GM04503 (cell line): ENCODE measurements around the gene NKAIN2.

Source experiments
- DNase-seq: peaks from one replicate; pipeline ENCODE4 v3.0.0-alpha.2; 2012; ENCODE audit warnings: low read depth

The NKAIN2 gene

DNA sequence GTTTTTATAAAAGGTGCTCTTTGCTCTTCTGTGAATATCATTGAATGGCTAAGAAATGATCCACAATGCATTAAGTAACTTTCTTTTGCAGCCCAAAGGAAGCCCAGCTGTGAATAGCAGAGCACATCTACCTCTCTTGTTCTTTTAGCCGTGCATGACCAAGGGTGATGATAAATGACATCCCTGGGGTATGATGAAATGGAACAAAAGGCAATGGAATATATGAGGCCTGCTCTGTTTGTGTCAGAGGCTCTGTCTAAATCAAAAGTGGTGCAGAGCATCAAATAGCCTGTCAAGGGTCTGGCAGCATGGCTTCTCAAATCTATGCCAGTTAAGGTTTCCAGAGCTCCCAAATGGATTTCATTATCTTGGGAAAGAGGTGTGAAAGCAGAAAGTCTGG, 796.0 kb downstream of the NKAIN2 start:
- DNase-seq = no peak

DNA sequence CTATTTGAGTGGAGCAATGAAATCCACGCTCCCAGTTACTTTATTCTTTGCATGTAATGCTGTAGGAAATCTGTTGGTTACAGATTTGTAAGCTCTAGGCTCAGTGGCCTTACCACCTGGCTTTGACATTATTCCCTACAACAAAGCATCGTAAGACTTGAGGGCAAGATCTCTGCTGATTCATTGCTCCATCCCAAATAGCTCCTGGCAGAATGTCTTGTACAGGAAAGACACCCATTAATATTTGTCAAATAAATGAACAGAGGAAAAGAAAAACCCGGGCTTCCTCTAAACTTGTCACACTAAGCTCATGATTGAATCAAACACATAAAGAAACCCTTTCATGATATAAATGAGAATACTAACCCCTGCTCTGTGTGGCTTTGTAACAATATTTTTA, 801.1 kb downstream of the NKAIN2 start:
- DNase-seq = no peak

DNA sequence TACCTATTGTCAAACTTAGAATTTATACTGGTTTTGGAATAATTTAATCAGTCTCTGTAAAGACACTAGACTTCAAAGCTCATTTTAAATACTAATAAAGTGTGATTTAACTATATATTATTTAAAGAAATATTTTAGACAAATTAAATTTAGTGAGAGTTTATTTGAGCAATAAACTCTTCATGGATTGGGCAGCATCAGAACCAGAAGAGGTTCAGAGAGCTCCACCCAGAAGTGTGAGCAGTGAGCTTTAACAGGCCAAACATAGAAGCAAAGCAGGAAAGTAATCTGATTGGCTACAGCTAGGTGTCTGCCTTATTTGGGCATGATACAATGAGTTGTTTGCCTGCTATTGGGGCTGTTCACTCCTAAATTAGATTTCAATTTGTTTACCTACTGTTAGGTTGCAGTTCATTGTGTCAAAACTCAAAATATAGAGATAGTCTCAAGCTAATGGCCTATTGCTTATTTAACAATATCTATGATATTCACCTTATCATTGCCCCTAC, 803.5 kb downstream of the NKAIN2 start:
- DNase-seq = no peak

DNA sequence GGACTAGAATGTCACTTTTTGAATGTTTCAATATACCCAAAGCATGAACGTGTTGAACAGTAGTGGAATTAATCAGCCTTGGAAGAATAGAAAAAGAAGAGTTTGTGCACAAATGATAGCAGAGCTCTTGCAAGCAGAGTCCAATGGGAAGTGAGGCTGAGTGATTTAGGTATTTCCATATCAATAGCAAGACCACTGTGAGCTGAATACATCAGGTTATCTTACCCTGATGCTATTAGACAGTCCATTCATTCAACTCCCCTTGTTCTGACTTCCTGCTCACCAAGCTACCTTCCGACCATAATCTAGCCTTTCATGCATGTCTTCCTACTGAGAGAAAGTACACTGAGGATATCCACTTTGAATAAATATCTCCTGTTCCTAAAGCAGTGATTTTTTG, 809.4 kb downstream of the NKAIN2 start:
- DNase-seq = no peak

DNA sequence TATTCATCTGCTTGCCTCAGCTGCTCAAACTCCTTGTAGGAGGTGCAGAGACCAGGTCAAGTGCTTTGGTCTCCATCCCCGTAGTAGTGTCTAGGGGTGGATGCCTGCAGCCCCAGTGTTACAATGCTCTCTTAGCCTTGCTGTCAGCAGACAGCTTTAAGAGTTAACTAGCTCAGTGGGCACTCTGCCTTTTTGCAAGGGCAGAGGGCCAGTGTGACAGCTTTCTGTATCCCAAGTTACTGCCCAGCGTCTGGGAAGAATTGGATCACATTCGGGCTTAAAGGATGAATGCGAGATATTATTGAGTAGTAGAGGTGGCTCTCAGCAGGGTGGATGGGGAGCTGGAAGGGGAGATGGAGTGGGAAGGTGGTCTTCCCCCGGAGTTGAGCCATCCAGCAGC, 818.7 kb downstream of the NKAIN2 start:
- DNase-seq = no peak

DNA sequence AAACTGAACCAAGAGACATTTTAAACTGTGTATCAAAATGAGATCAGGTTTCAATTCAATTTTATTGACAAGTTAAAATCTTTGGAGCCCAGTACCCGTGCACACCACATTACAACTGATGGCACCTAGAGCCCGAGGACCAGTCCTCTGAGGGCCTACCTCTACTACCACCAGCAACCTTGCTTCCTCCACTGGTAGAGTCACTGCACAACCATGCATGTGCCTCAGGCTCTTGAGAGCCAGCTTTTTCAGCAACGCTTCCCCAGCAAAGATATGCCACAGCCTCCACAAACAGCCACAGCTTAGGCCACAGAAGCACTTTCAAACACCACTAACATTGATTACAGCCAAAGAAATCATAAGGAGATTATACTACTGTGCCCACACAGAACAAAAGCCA, 830.0 kb downstream of the NKAIN2 start:
- no peak for DNase-seq

DNA sequence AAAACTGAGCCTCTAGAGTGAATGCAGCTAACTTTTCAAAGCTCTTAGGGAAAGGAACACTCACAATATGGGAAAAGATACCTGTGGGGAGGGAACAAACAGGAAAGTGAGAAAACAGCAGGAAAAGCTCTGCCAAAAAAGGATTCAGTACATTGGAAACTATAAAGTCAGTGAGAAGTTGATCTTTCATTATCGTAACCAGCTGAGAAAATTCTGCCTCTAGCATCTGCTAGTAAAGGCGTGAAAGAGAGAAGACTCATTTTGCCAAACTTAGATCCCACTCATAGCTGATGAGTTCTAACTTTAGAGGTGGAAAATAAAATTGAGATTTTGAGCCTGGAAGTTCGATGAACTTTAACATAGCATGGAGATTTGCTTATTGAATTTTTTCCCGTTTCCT, 836.8 kb downstream of the NKAIN2 start:
- no peak for DNase-seq

DNA sequence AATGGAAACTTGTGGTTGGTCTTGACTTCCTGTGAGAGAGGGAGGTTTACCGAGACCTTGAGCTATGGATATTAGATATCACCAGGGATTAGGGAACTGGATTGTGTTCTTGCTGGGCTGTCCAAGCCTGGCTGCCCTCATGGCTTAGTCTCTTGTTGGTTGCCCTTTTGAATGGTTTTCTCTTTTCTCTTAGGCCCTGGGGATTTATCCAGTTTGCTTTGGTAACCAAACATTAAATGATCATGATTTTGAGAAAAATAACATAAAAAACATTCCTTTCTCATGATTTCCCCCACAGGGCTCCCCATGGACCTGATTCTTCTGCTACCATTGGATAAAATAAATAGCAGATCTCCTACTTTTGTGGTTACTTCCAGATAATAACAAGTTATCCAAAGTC, 852.2 kb downstream of the NKAIN2 start:
- no peak for DNase-seq

DNA sequence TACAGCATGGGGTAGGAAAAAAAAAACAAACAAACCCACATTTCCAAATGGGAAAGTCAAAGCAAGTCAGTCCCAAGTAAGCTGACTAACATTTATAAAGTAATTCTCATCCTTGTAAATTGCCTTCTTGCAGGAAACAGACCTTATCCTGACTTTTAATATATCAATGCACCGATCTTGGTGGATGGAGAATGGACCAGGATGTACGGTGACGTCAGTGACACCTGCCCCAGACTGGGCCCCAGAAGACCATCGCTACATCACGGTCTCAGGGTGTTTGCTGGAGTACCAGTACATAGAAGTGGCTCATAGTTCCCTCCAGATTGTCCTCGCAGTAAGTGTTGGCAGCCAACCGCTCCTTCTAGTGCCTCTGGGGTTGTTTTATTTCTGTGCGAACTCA, 854.4 kb downstream of the NKAIN2 start:
- DNase-seq = no peak

DNA sequence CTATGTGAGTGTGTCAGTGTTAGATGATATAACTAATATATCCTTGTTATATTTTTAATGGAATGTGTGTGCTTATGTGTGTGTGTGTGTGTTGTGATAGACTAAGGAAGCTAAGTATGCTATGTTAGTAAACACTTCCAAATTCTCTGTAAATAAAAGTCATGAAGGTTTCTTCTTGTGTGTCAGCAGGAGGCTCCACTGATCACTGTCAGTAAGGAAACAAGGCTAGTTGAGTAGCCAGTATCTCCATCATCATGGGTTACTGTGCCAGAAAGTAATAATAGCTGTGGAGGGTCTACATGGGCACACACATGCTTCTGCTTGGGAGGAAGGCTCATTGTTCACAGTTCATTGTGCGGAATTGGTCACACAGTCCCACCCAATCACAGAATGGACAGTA, 855.8 kb downstream of the NKAIN2 start:
- no peak for DNase-seq

DNA sequence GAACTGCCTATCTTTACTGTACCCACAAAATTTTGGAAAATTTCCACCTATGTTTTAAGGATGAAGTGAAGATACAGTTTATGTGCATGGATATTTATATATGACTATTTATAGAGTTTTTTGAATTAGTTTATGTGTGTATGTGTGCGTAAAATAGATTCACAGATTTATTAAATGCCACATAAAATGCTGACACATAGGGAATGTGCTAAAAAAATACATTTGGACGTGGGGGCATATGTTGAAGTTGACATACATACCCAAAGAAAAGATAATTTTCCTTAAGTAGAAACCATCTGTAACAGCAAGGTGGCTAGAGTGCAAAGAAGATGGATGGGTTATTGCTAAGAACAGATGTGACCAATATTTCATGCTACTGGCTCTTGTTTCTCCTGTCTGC, 856.5 kb downstream of the NKAIN2 start:
- DNase-seq = no peak

DNA sequence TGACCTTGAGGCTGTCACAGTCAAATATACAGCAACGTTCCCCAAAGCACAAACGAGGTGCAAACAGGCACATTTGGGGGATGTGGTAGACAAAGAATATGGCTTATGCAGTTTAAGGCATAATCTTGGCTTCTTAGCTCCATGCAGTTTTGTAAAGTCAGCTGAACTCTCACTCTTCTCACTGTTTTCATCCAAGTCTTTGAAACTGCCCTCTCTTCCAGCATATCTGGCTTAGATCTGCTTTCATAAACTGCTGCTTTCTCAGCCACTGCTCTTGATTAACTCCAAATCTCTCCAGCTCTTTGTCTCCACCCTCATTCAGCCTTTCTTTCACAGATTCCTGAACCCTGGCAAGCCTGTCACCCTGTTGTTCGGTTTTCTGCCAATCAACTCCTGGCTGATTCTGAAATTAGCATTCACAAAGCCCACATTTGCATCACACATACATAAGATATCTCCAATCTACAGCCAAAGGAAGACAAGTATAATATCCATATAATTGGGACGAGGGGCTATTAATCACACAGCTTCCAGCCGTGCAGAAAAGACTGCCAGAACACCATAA, 857.5 kb downstream of the NKAIN2 start:
- no peak for DNase-seq

DNA sequence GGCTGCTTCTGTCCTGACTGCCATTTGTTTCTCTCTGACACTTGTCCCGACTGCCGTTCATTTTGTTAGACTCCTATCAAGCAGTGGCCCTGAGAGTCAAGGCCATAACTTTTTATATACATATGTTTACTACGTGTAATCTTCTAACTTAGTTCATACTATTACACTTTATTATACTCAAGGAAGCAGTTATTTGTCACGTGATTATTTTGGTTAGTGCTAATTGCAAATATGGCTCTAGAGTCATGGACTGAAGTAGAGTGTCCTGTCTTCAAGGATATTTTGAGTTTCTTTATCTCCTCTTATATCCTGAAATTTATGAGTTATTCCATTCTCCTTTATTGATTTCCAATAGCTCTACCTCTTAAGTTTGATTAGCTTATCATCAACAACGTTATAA, 864.4 kb downstream of the NKAIN2 start:
- no peak for DNase-seq

DNA sequence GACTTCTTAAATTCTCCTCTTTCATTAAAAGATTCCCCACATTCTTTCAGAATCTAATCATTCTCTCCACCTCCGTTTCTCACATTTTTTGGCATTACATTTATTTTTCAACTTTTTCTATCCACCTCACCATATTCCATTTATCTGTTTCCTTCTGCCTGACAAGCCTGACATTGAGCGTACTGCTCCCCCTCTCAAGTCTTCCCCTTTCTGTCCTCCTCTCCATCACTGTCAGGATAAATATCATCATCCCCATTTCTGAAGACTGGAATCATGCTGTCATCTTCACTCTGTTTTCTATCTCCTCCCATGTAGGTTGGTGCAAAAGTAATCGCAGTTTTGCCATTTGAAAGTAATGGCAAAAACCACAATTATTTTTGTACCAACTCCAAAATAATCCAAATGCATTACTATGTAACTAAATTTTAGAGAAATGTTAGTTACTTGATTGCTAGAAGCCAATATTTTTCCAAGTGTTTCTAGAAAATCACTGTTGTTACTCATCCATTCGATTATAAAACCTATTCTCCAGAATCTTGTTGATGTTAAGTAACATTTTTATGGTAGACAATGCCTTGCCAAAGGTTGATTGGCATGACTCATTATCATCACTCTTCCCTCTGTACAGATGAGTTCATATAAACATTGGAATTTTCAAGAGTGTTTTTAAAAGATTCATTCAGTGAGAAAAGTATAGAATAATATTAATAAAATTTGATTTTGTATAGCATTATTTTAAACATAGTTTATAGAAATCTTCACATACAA, 866.2 kb downstream of the NKAIN2 start:
- no peak for DNase-seq

DNA sequence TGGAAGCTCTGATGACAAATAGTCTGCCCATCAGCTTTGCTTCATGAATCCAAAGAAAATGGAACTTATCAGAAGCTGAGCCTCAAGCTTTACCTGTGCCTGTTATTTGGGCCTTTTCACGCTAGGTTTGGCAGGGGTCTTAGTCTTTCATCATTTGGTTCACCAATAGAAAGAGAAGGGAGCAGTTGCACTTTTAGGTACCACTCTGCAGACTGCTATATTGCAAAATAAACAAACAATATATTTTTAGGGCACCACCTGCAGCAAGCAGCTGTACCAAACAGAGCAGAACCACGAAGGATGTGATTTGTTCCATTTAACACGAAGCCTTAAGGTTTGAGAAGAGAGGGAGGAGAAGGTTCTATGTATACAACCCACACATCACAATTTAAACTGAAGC, 867.1 kb downstream of the NKAIN2 start:
- DNase-seq = no peak

DNA sequence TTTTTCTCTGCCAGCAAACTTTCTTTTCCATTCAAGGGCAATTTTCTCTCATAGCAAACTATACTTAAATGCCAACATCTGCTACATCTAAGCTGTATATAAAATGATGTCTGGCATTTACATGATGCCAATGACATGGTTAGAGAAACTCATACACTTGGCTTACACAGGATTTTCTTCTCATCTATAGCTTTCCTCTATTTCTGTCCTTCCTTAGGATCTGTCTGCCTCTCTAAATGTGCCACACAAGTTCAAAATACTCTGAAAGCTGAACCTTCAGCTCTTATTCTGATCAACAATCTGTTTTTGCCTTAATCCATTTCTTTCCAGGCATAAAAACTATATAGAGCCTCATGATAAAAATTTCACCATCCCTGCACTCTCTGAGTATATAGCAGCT, 867.7 kb downstream of the NKAIN2 start:
- DNase-seq = no peak

DNA sequence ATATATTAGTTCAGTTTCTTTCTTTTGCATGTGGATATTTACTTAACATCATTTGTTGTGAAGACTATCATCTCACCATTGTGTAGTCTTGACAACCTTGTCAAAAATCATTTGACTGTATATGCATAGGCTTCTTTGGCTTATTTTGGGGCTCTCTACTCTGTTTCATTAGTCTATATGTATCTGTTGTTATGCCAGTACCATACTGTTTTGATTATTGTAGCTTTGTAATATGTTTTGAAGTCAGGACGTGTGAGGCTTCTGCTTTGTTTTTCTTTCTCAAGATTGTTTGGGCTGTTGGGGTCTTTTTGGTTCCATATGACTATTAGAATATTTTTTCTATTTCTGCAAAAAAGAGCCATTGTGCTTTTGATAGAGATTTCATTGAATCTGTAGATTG, 870.4 kb downstream of the NKAIN2 start:
- no peak for DNase-seq

DNA sequence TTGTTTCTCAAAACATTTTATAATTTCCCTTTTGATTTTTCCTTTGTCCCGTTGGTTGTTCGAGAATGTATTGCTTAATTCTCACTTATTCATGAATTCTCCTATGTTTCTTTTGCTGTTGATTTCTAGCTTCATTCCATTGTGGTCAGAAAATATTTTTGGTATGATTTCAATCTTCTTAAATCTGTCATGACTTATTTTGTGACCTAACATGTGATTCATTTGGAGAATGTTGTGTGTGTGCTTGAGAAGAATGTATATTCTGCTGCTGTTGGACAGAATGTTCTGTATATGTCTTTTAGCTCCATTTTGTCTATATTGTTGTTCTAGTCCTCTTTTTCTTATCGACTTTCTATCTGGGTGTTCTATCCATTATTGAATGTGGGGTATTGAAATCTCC, 872.4 kb downstream of the NKAIN2 start:
- DNase-seq = peak; percentile 33

DNA sequence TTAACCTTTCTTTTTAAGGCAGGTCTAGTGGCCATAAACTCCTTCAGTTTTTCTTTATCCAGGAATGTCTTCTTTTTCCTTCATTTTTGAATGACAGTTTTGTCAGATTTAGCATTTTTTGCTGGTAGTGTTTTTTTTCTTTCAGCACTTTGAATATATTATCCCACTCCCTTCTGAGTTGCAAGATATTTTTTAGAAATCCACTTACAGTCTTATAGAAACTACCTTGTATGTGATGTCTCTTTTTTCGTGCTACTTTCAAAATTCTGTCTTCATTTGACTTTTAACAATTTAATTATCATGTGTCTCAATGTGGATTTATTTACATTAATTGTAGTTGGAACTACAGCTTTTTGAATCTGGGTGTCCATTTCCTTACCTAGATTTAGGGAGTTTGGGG, 874.2 kb downstream of the NKAIN2 start:
- DNase-seq = no peak

DNA sequence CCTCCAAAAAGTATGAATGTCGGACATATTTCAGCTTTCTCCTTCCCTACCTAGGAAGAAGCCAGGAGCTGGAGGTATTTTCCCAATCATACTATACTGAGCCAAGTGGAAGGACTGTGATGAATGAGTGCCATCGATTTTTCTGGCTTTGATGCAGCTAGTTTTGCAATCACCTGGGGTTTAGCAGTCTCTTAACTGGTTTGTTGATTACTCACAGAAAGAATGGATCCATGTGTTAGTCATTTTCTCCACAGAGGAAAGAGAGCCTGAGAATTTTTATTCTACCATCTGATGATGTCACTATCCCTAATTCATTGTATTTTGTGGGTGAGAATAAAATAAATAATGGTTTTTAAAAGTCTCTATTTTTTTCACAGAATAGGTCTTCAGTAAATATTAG, 875.7 kb downstream of the NKAIN2 start:
- DNase-seq = no peak

DNA sequence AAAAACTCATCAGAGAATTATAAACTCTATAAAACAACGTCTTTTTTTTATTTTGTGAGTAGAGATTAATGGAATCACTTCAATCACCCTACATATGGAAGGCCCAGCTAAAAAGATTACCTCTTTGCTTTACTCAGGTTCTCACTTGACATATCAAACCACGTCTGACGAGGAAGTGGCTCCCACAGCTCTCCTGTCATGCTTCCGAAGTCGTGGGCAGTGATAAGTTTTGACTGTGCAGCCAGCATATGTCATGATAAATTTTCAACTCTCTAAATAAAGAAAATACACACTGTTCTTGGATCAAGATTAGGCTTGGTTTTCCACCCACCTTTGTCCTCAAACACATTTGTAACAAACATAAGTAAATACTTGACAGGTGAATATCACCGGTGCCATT, 879.1 kb downstream of the NKAIN2 start:
- DNase-seq = no peak

DNA sequence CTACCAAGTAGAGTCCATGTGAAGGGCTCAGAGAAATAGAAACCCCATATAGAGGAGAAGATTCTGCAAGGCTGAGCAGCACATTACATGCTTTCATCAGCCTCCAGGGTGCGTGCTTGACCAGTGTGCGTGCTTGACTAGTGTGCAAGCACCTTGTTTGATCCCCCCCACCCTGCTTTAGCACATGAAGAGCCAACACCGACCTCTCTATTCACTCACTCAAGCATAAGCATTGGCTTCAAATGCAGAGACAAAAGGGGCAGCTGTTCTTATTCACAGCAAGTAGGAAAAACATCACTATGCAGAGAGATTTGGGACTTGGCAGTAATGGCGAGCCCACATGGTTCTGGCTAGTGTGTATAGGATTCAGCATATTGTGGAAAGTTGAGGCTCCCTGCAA, 879.8 kb downstream of the NKAIN2 start:
- DNase-seq = no peak

DNA sequence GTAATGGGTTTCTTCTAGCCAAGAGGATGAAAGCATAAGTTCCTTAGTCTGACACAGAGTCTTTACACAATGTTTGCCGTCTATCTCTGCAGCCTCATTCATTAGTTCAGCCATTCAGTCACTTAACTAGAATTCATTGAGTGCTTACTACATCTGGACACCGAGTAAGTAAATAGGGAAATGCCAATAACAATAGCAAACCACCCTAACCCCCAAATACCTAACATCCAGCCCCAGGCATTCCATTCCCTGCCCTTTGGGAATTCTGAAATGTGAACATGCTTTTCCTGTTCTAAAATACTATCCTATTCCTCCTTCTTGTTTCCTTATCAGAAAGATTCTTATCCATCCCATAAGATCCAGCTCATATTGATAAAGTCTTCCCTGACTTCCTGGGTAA, 881.0 kb downstream of the NKAIN2 start:
- DNase-seq = no peak

DNA sequence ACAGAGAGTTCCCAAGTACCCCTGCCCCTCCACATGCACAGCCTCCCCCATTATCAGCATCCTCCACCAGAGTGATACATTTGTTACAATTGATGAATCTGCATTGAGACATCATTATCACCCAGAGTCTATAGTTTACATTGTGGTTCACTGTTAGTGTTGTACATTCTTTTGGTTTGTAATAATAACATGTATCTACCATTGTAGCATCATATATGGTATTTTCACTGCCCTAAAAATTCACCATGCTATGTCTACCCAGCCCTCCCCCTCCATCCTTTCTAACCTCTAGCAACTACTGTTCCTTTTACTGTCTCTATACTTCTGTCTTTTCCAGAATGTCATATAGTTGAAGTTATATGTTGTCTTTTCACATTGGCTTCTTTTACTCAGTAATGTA, 884.7 kb downstream of the NKAIN2 start:
- no peak for DNase-seq
